Kidney epithelial cell (primary cell): Measurements from ENCODE around the gene MRM2. TPM values are rescaled to one million over a fixed set of nuclear protein-coding genes. Genes with fewer than 3 reads are reported as not detected.

ENCODE experiments used
- DNase-seq: peaks from one replicate; pipeline ENCODE4 v3.0.0-alpha.2; 2010; ENCODE audit warnings: low read depth
- H3K27me3 ChIP-seq: 2 replicates; pipeline ENCODE4 v1.6.0; 2011; ENCODE audit warnings: low read length; ENCODE audit not compliant: control insufficient read depth, insufficient read depth
- H3K36me3 ChIP-seq: 2 replicates; pipeline ENCODE4 v1.5.1; 2011; ENCODE audit warnings: low read length; ENCODE audit not compliant: control insufficient read depth, insufficient read depth
- H3K4me3 ChIP-seq: 2 replicates; pipeline ENCODE4 v1.5.1; 2011; ENCODE audit warnings: low read depth, mild to moderate bottlenecking, control low read depth, low read length
- CTCF ChIP-seq: IDR thresholded peaks from 2 replicates; pipeline ENCODE4 v1.5.1; 2011; ENCODE audit warnings: mild to moderate bottlenecking, moderate library complexity, low read length, control low read depth, inconsistent platforms; ENCODE audit not compliant: insufficient read depth, poor library complexity, severe bottlenecking
- total RNA-seq: library from RNA; depleted of rRNA; stranded (reverse); fragments of >200 nt; gene quantifications from 2 replicates; pipeline ENCODE4 v1.2.3, GENCODE V29; 2015

The MRM2 gene
- total RNA-seq, 1 donor from 2014 or later, result 26.3 TPM

GRCh38 chr7:2217716-2218443 is 24.1 kb downstream of the MRM2 start:
- Histone ChIP-seq H3K27me3 (no peaks in the 10 kb centered on the region), H3K36me3 (peaks cover 5% of the 10 kb centered on the region), H3K4me3 (no peak overlapping the region)
- no peak for DNase-seq
- TF ChIP-seq CTCF, result no peak

GRCh38 chr7:2217206-2217605 is 24.8 kb downstream of the MRM2 start:
- DNase-seq, result no peak
- Histone ChIP-seq H3K4me3 (no peak overlapping the region), H3K27me3 (no peaks in the 10 kb centered on the region), H3K36me3 (peaks cover 5% of the 10 kb centered on the region)
- TF ChIP-seq CTCF, result no peak

DNA sequence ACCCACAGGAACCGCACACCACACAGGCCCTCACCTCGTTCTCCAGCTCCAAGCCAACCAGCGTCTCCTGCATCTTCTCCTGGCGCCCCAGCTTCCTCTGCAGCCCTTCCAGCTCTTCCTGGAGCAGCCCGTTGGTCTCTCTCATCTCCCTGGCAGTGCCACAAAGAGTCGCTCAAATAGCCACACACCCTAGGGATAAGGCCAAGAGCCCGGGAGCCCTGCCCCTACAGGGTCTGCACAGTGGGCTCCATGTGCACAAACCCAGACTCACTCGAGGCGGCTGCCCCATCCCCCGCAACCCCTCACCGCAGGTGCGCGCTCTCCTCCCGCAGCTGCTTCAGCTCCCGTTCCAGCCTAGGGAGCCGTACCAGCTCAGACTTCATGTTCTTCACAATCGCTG is 26.2 kb downstream of the MRM2 start:
- H3K4me3 ChIP-seq, result no peak overlapping the region
- H3K36me3 ChIP-seq, result peaks cover 7% of the 10 kb centered on the region
- TF ChIP-seq CTCF, result no peak
- DNase-seq, result no peak
- no peaks in the 10 kb centered on the region for H3K27me3 ChIP-seq

GRCh38 chr7:2214636-2215035 is 27.4 kb downstream of the MRM2 start:
- no peaks in the 10 kb centered on the region for H3K27me3 ChIP-seq
- no peak overlapping the region for H3K4me3 ChIP-seq
- DNase-seq, result no peak
- H3K36me3 ChIP-seq, result peaks cover 7% of the 10 kb centered on the region
- no peak for TF ChIP-seq CTCF

DNA sequence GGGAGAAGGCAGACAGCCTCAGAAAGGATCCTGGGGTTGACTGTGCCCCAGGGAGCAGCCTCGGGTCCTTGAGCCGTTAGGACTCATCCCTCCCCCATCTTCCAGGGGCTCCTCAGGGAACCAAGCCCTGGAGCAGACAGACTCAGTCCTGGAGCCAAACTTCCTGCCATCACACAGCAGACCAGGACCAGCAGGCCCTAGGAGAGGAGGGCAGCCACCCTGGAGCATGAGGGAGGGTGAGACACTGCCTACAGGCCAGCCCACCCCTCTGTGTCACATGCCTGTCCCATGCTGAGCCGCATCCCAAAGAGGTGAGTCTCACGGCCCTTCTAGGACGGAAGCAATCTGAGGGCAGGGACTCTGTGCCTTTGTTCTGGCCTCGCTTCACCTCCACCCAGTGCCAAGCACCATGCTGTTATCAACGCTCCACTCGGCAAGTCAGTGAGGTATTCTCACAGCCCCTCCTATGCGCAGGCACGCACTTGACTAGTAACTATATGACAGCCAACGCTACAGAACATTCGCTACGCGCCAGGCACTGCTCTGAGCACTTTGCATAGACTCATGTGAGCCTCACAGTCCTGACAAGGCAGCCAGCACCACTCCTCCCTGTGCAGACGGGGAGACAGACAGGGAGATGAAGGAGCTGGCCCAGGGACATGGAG is 28.3 kb downstream of the MRM2 start:
- DNase-seq, result no peak
- TF ChIP-seq CTCF, result no peak
- Histone ChIP-seq H3K36me3 (peaks cover 7% of the 10 kb centered on the region), H3K4me3 (no peak overlapping the region), H3K27me3 (no peaks in the 10 kb centered on the region)
